Naive thymus-derived CD4-positive, alpha-beta T cell (primary cell): ENCODE measurements around the gene ESAM. TPM values are rescaled to one million over a fixed set of nuclear protein-coding genes. Genes with fewer than 3 reads are reported as not detected.
"Not testable (repeated sequence)": the region's sequence is repeated elsewhere in the genome, so short reads cannot be mapped to it uniquely, and the experiment has no call there.

ENCODE experiments used
- ATAC-seq: fragments of 150-1000 bp; cut with Tn5 transposase; 2 replicates; pipeline ENCODE4 v1.10.0; 2021; ENCODE audit warnings: mild to moderate bottlenecking, moderate library complexity
- CTCF ChIA-PET: fragments of 350-600 bp; sonication (Branson Sonifier 250); formaldehyde crosslinking; loops from one replicate; lab custom pipeline; 2021; ENCODE audit warnings: antibody characterized with exemption; lab: Charles Lee
- POLR2A ChIA-PET: fragments of 350-600 bp; sonication (Branson Sonifier 250); formaldehyde crosslinking; loops from one replicate; lab custom pipeline; 2021; ENCODE audit warnings: antibody characterized with exemption, inconsistent platforms; lab: Charles Lee
- DNase-seq, 9 donors: peaks; one replicate each; pipeline versions ENCODE4 v3.0.0 to v3.0.0-alpha.2; 2020 to 2022; ENCODE audit warnings: mixed read lengths in 1 of 9
- H3K27ac ChIP-seq: one replicate; pipeline ENCODE4 v1.7.0; 2013; ENCODE audit warnings: mild to moderate bottlenecking, low read depth, low read length, moderate library complexity
- H3K27me3 ChIP-seq, 2 donors: one replicate each; pipeline ENCODE4 v1.7.0; 2013; ENCODE audit warnings: low read length in 2 of 2, mild to moderate bottlenecking in 2 of 2, moderate library complexity in 2 of 2; ENCODE audit not compliant: control insufficient read depth in 2 of 2, insufficient read depth in 2 of 2
- H3K36me3 ChIP-seq, 3 experiments: 1 replicate in 2 of 3; 2 replicates in 1 of 3; pipeline ENCODE4 v1.7.0; 2013; ENCODE audit warnings: low read length in 3 of 3, mild to moderate bottlenecking in 3 of 3, moderate library complexity in 1 of 3; ENCODE audit not compliant: insufficient read depth in 3 of 3, control insufficient read depth in 2 of 3
- H3K4me1 ChIP-seq, 2 donors: one replicate each; pipeline ENCODE4 v1.7.0; 2013; ENCODE audit warnings: low read length in 2 of 2, mild to moderate bottlenecking in 2 of 2, moderate library complexity in 1 of 2; ENCODE audit not compliant: control insufficient read depth in 2 of 2, insufficient read depth in 2 of 2
- H3K4me3 ChIP-seq: 2 replicates; pipeline ENCODE4 v1.7.0; 2013; ENCODE audit warnings: mild to moderate bottlenecking, low read length
- H3K9me3 ChIP-seq, 3 experiments: 1 replicate in 2 of 3; 2 replicates in 1 of 3; pipeline ENCODE4 v1.7.0; 2013; ENCODE audit warnings: low read length in 3 of 3; ENCODE audit not compliant: control insufficient read depth in 2 of 3
- H3K27ac Mint-ChIP-seq, 9 donors: one replicate each; pipeline ENCODE4 v1.8.0; 2020 to 2022; ENCODE audit warnings: mixed read lengths in 9 of 9, mild to moderate bottlenecking in 8 of 9, moderate library complexity in 5 of 9, inconsistent platforms in 2 of 9
- H3K27me3 Mint-ChIP-seq, 5 donors: one replicate each; pipeline ENCODE4 v1.8.0; 2021 to 2022; ENCODE audit warnings: mixed read lengths in 5 of 5, mild to moderate bottlenecking in 1 of 5
- H3K36me3 Mint-ChIP-seq, 5 donors: one replicate each; pipeline ENCODE4 v1.8.0; 2020 to 2022; ENCODE audit warnings: mixed read lengths in 5 of 5, mild to moderate bottlenecking in 3 of 5, inconsistent platforms in 1 of 5
- H3K4me1 Mint-ChIP-seq, 7 donors: one replicate each; pipeline ENCODE4 v1.8.0; 2020 to 2022; ENCODE audit warnings: mixed read lengths in 7 of 7, mild to moderate bottlenecking in 3 of 7, inconsistent platforms in 1 of 7
- H3K4me3 Mint-ChIP-seq, 10 donors: one replicate each; pipeline ENCODE4 v1.8.0; 2020 to 2022; ENCODE audit warnings: mild to moderate bottlenecking in 10 of 10, mixed read lengths in 10 of 10, moderate library complexity in 6 of 10, inconsistent platforms in 2 of 10
- H3K9me3 Mint-ChIP-seq, 11 donors: one replicate each; pipeline ENCODE4 v1.8.0; 2020 to 2022; ENCODE audit warnings: mixed read lengths in 11 of 11, mild to moderate bottlenecking in 4 of 11, inconsistent platforms in 1 of 11, moderate library complexity in 1 of 11
- intact Hi-C, 2 donors: fragments of 100-400 bp; cut with micrococcal nuclease; formaldehyde crosslinking; loops; one replicate each; pipeline ENCODE4 v1.15.1; 2023
- polyA plus RNA-seq, 2 donors: library from polyadenylated mRNA; unstranded; fragments of 300-500 nt; fragmentation: Illumina TruSeq; gene quantifications; one replicate each; pipeline ENCODE4 v1.2.3, GENCODE V29; 2021
- total RNA-seq, 6 experiments: library from RNA in 5 of 6; stranded (reverse) in 5 of 6; gene quantifications; 1 replicate in 5 of 6; 2 replicates in 1 of 6; pipeline ENCODE4 v1.2.3 and lab custom pipeline; 2021 to 2026

ESAM gene
- total and polyA plus RNA-seq, 7 experiments from 2014 or later: 0.39 to 4.1 (median 1.9) TPM

DNA sequence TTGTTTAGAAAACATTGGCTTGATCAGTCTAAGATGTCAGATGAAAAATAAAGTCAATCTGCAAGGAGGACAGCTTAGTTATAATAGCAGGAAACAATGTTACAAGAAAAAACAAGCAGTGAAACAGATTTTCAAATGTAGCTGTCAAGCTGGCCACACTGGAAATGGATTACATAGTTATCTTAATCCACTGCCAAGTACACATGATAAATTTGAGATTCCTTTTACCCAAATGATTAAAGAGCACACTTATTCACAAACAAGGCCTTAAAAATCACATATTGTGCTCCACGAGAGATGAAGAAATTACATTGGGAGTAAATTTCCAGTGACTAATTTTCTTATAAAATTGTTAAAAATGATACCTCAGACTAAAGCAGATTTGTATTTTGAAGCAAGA is 17.5 kb upstream of the ESAM start:
- H3K27me3 ChIP-seq: no peaks in the 10 kb centered on the region
- peak overlapping the region in 1 of 9 donors; percentile 19 for H3K27ac Mint-ChIP-seq
- no peaks in the 10 kb centered on the region for H3K36me3 ChIP-seq
- CTCF ChIA-PET: interaction anchor here (1.1 to 1.7 kb wide), 3 partner anchors 16 to 110 kb away, joined by 3 to 4 read pairs (median 3); partner anchors contain the start of gene MSANTD2
- DNase-seq (no peak), ATAC-seq (no peak)
- no peak overlapping the region for H3K27ac ChIP-seq
- intact Hi-C loops: no loop called here
- peaks cover 9 to 42% (median 33%) of the 10 kb centered on the region in 7 donors for H3K4me1 Mint-ChIP-seq
- no peaks in the 10 kb centered on the region for H3K27me3 Mint-ChIP-seq
- H3K9me3 ChIP-seq: no peaks in the 10 kb centered on the region
- POLR2A ChIA-PET: interaction anchor here (0.7 kb wide), 1 partner anchor 12 kb away, joined by 3 read pairs; no protein-coding TSS in a partner anchor
- peaks cover 0 to 15% of the 10 kb centered on the region in 2 donors for H3K4me1 ChIP-seq
- H3K36me3 Mint-ChIP-seq: peaks cover 0 to 28% (median 15%) of the 10 kb centered on the region in 5 donors
- H3K9me3 Mint-ChIP-seq: peaks cover 0 to 4% (median 0%) of the 10 kb centered on the region in 11 donors
- no peak overlapping the region for H3K4me3 Mint-ChIP-seq
- H3K4me3 ChIP-seq: no peak overlapping the region

DNA sequence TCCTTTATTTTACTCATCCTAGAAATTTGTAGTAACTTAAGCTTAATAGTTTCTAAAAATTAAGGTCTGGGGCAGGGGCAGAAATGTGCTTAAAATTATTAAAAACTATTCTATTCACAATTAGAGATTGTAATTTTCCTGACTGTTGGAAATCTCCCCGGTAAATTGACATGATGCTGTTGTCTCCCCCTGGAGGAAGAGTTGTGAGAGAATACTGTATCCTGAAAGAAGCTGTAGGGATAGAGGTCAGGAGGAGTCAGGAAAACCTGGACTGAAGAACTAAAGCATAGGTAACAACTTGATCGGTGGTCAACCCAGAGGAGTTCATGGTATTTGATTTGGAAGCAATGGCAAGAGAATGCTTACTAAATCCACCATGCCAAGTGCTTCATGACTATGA is 16.2 kb upstream of the ESAM start:
- Mint-ChIP-seq H3K9me3 (peaks cover 0 to 4% (median 0%) of the 10 kb centered on the region in 11 donors), H3K36me3 (peaks cover 0 to 31% (median 15%) of the 10 kb centered on the region in 5 donors), H3K27me3 (no peaks in the 10 kb centered on the region), H3K4me1 (peaks cover 9 to 40% (median 33%) of the 10 kb centered on the region in 7 donors), H3K4me3 (no peak overlapping the region), H3K27ac (peak overlapping the region in 3 of 9 donors; percentile 16 to 61 (median 30))
- ATAC-seq (no peak), DNase-seq (no peak)
- Histone ChIP-seq H3K4me3 (no peak overlapping the region), H3K27me3 (no peaks in the 10 kb centered on the region), H3K36me3 (no peaks in the 10 kb centered on the region), H3K9me3 (no peaks in the 10 kb centered on the region), H3K27ac (no peak overlapping the region), H3K4me1 (peaks cover 0 to 15% of the 10 kb centered on the region in 2 donors)
- ChIA-PET POLR2A (interaction anchor here (1.4 kb wide), 1 partner anchor 14 kb away, joined by 6 read pairs; no protein-coding TSS in a partner anchor), CTCF (interaction anchor here (1.3 to 1.7 kb wide), 3 partner anchors 15 to 109 kb away, joined by 3 to 4 read pairs (median 4); no protein-coding TSS in a partner anchor)
- intact Hi-C loops: no loop called here

- peaks cover 9 to 40% (median 33%) of the 10 kb centered on the region in 7 donors for H3K4me1 Mint-ChIP-seq
- peaks cover 0 to 4% (median 0%) of the 10 kb centered on the region in 11 donors for H3K9me3 Mint-ChIP-seq
- DNase-seq (peak in 7 of 9 donors; percentile 11 to 64 (median 54)), ATAC-seq (peak; percentile 78)
- ChIA-PET CTCF (interaction anchor here (0.5 to 1.3 kb wide), 3 partner anchors 24 to 173 kb away, joined by 3 to 7 read pairs (median 4); no protein-coding TSS in a partner anchor), POLR2A (no interaction called here)
- no peaks in the 10 kb centered on the region for H3K27me3 ChIP-seq
- peaks cover 0 to 15% of the 10 kb centered on the region in 2 donors for H3K4me1 ChIP-seq
- intact Hi-C loops: loop anchor here in 1 of 2 donors (2.0 kb wide), 1 partner anchor 16 kb away; no protein-coding TSS in a partner anchor
- no peaks in the 10 kb centered on the region for H3K9me3 ChIP-seq
- peak overlapping the region in 8 of 10 donors; percentile 22 to 74 (median 50) for H3K4me3 Mint-ChIP-seq
- H3K27ac ChIP-seq: no peak overlapping the region
- H3K36me3 ChIP-seq: peaks cover 0 to 8% (median 0%) of the 10 kb centered on the region in 3 experiments
- H3K27me3 Mint-ChIP-seq: no peaks in the 10 kb centered on the region
- H3K27ac Mint-ChIP-seq: peak overlapping the region in 8 of 9 donors; percentile 27 to 93 (median 64)
- peaks cover 2 to 40% (median 19%) of the 10 kb centered on the region in 5 donors for H3K36me3 Mint-ChIP-seq
- no peak overlapping the region for H3K4me3 ChIP-seq
These were observed 15.0 kb upstream of the ESAM start for GRCh38 chr11:124776865-124777645.

- peaks cover 7 to 41% (median 10%) of the 10 kb centered on the region in 5 donors for H3K36me3 Mint-ChIP-seq
- H3K27me3 Mint-ChIP-seq, H3K4me1 Mint-ChIP-seq, H3K9me3 ChIP-seq, POLR2A ChIA-PET, H3K4me1 ChIP-seq, H3K4me3 Mint-ChIP-seq, H3K27me3 ChIP-seq, DNase-seq, intact Hi-C loops, ATAC-seq, H3K27ac Mint-ChIP-seq, H3K4me3 ChIP-seq, H3K9me3 Mint-ChIP-seq, H3K27ac ChIP-seq: not testable (repeated sequence)
- H3K36me3 ChIP-seq: peaks cover 4 to 38% (median 5%) of the 10 kb centered on the region in 3 experiments
- CTCF ChIA-PET: interaction anchor here (0.8 to 3.3 kb wide), 2 partner anchors 28 to 101 kb away, joined by 3 to 15 read pairs; no protein-coding TSS in a partner anchor
These were observed 8.9 kb upstream of the ESAM start for GRCh38 chr11:124770959-124771358.

- H3K36me3 Mint-ChIP-seq: peaks cover 7 to 34% (median 10%) of the 10 kb centered on the region in 5 donors
- ATAC-seq: no peak
- Histone ChIP-seq H3K27me3 (no peaks in the 10 kb centered on the region), H3K9me3 (no peaks in the 10 kb centered on the region), H3K4me1 (no peaks in the 10 kb centered on the region), H3K36me3 (peaks cover 4 to 38% (median 5%) of the 10 kb centered on the region in 3 experiments), H3K27ac (no peak overlapping the region), H3K4me3 (no peak overlapping the region)
- H3K9me3 Mint-ChIP-seq: no peaks in the 10 kb centered on the region
- peaks cover 0 to 5% (median 0%) of the 10 kb centered on the region in 7 donors for H3K4me1 Mint-ChIP-seq
- intact Hi-C loops: no loop called here
- DNase-seq: no peak
- ChIA-PET CTCF (interaction anchor here (0.8 to 3.3 kb wide), 4 partner anchors 29 to 100 kb away, joined by 3 to 15 read pairs (median 4); no protein-coding TSS in a partner anchor), POLR2A (no interaction called here)
- peak overlapping the region in 1 of 9 donors; percentile 22 for H3K27ac Mint-ChIP-seq
- no peak overlapping the region for H3K4me3 Mint-ChIP-seq
- no peaks in the 10 kb centered on the region for H3K27me3 Mint-ChIP-seq
These were observed 8.0 kb upstream of the ESAM start for GRCh38 chr11:124769806-124770774.
